ENCODE results near the gene NTNG1. TPM values are rescaled to one million over a fixed set of nuclear protein-coding genes. Genes with fewer than 3 reads are reported as not detected.

Gene NTNG1
- total RNA-seq, 4 donors from 2014 or later, result 0.78 to 4.2 (median 2.4) TPM

DNA sequence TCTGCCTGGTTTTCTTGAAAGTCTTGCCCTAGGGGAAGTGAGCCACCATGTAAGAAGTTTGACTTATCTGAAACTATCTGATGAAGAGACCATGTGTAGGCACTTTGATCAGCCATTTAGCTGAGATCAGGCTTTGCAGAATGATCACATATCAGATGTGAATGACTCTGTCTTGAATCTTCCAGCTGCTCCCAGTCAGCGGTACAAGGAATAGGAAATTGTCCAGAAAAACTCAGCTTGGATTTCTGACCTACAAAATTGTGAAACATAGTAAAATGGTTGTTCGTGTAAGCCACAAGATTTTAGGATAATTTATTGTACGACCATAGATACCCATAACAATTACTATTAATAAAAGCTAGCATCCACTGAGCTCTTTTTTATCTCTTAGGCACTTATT is 41.9 kb upstream of the NTNG1 start:
- DNase-seq (ENCODE audit: extremely low spot score), result no peak
- WGBS, result 75% methylated on average over 3 of the region's 3 CpGs

DNA sequence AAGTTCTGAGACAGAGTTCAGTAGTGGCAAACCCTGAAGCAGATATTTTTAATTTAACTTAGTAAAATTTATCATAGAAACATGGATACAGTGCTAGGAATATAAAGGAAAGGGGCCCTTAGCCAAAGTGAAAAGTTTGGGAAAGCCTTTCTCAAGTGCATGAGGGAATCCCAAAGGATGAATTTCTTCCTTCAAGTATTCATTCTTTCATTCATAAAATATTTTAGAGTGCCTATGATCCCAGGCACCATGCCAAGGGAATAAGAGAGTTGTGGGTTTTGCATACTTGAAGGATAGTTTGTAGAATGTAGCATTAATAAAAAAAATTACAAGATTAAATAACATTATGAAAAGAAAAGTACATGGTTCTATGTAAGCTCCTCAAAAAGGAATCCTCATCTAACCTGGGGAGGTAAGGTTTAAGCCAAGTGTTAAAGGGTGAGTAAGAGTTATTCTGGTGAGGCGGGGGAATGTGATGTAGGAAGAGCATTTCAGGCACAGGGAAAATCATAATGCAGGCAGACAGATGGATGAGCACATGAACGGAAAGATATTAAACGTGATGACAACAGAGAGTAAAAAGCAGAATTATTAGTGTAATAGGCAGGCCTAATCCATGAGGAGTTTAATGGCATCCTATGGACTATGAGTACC is 40.4 kb upstream of the NTNG1 start:
- DNase-seq (ENCODE audit: extremely low spot score), result no peak
- Histone ChIP-seq H3K27ac (replicated peaks in 1 of 4) (no peak overlapping the region), H3K4me3 (no peak overlapping the region), H3K4me1 (no peaks in the 10 kb centered on the region), H3K9me3 (no peaks in the 10 kb centered on the region), H3K27me3 (no peaks in the 10 kb centered on the region), H3K36me3 (no peaks in the 10 kb centered on the region)
- 89% methylated on average over 3 of the region's 3 CpGs for WGBS
- TF ChIP-seq POLR2AphosphoS5 (IDR thresholded peaks at IDR 0.05) (no peak), POLR2A (IDR thresholded peaks at IDR 0.05; ENCODE audit: low read depth) (no peak), CTCF (IDR thresholded peaks at IDR 0.05) (no peak), EP300 (IDR thresholded peaks at IDR 0.05) (no peak)
- intact Hi-C loops (cut with DNase I), result no loop called here

More for the DNA sequence above, 41.9 kb upstream of the NTNG1 start:
- Histone ChIP-seq H3K4me1 (no peaks in the 10 kb centered on the region), H3K36me3 (no peaks in the 10 kb centered on the region), H3K27me3 (no peaks in the 10 kb centered on the region), H3K9me3 (no peaks in the 10 kb centered on the region), H3K4me3 (no peak overlapping the region), H3K27ac (replicated peaks in 1 of 4) (no peak overlapping the region)
- TF ChIP-seq CTCF (IDR thresholded peaks at IDR 0.05), result no peak
- TF ChIP-seq POLR2AphosphoS5 (IDR thresholded peaks at IDR 0.05), result no peak
- intact Hi-C loops (cut with DNase I), result no loop called here

- TF ChIP-seq POLR2AphosphoS5 (IDR thresholded peaks at IDR 0.05) (no peak), CTCF (IDR thresholded peaks at IDR 0.05) (no peak), POLR2A (IDR thresholded peaks at IDR 0.05; ENCODE audit: low read depth) (no peak), EP300 (IDR thresholded peaks at IDR 0.05) (no peak)
- intact Hi-C loops (cut with DNase I), result no loop called here
- no peak overlapping the region for H3K4me3 ChIP-seq
- H3K4me1 ChIP-seq, result no peaks in the 10 kb centered on the region
- no peak for DNase-seq (ENCODE audit: extremely low spot score)
- WGBS, result 89% methylated on average over 3 of the region's 3 CpGs
- no peaks in the 10 kb centered on the region for H3K27me3 ChIP-seq
- no peaks in the 10 kb centered on the region for H3K9me3 ChIP-seq
- no peaks in the 10 kb centered on the region for H3K36me3 ChIP-seq
- H3K27ac ChIP-seq (replicated peaks in 1 of 4), result no peak overlapping the region
These were observed 34.9 kb upstream of the NTNG1 start for GRCh38 chr1:107105914-107106313.

DNA sequence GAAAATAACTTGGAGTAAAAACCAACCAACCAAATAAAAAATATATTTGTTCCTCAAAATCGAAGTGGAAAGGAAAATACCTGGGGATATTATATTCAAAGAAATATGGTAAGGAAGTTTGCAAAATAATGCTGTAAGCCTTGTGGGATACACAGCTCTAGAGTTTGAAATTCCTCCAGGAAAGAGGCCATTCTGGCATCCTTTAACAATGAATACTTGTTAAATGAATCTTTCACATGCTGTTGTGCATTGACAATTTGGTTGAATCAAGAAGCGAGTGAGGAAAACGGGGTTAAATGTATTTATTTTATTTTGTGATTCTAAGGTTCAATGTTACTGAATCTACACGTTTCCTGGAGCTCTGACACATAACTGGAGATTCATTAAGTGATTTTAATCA is 30.5 kb upstream of the NTNG1 start:
- WGBS, result 45% methylated on average over 4 of the region's 4 CpGs
- no peaks in the 10 kb centered on the region for H3K4me1 ChIP-seq
- no peak overlapping the region for H3K4me3 ChIP-seq
- no peak for DNase-seq (ENCODE audit: extremely low spot score)
- intact Hi-C loops (cut with DNase I), result no loop called here
- H3K9me3 ChIP-seq, result no peaks in the 10 kb centered on the region
- no peak for TF ChIP-seq POLR2A (IDR thresholded peaks at IDR 0.05; ENCODE audit: low read depth)
- TF ChIP-seq EP300 (IDR thresholded peaks at IDR 0.05), result no peak
- TF ChIP-seq CTCF (IDR thresholded peaks at IDR 0.05), result no peak
- no peak for TF ChIP-seq POLR2AphosphoS5 (IDR thresholded peaks at IDR 0.05)
- no peaks in the 10 kb centered on the region for H3K27me3 ChIP-seq
- no peak overlapping the region for H3K27ac ChIP-seq (replicated peaks in 1 of 4)
- H3K36me3 ChIP-seq, result no peaks in the 10 kb centered on the region

DNA sequence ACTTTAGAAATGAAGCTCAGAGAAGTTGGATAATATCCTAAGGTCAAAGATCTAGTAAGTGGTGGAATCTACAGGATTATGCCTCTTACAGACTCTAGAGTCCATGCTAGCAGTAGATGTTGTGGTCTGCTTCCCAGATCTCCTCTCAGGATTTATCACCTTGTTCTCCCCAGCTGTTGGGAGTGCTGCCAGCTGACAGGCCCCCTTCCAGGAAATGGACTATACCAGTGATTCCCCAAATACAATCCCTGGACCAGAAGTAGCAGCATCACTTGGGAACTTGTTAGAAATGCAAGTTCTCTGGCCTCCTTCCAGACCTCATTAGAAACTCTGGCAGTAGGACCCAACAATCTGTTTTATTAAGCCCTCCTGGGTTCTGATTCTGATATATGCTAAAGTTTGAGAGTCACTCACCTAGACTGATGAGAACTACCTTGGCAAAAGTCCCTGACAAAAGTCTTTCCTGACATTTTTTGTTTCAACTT is 24.5 kb upstream of the NTNG1 start:
- TF ChIP-seq POLR2A (IDR thresholded peaks at IDR 0.05; ENCODE audit: low read depth), result no peak
- no peak for TF ChIP-seq EP300 (IDR thresholded peaks at IDR 0.05)
- no peak for TF ChIP-seq POLR2AphosphoS5 (IDR thresholded peaks at IDR 0.05)
- DNase-seq (ENCODE audit: extremely low spot score), result no peak
- Histone ChIP-seq H3K27me3 (no peaks in the 10 kb centered on the region), H3K9me3 (no peaks in the 10 kb centered on the region), H3K4me3 (no peak overlapping the region), H3K4me1 (no peaks in the 10 kb centered on the region), H3K36me3 (no peaks in the 10 kb centered on the region), H3K27ac (replicated peaks in 1 of 4) (no peak overlapping the region)
- intact Hi-C loops (cut with DNase I), result no loop called here

All from esophagus muscularis mucosa (tissue), 4 donors.